HG03558 (cell line): ENCODE measurements around the gene DMKN.
"Not testable (repeated sequence)": the region's sequence is repeated elsewhere in the genome, so short reads cannot be mapped to it uniquely, and the experiment has no call there.

Experiments used
- ATAC-seq: cut with Tn5 transposase; IDR thresholded peaks from one replicate; pipeline ENCODE4 v1.9.1; 2021; ENCODE audit warnings: moderate number of reproducible peaks; ENCODE audit not compliant: unreplicated experiment; ENCODE audit errors: extremely low read depth

Gene DMKN

GRCh38 chr19:35506011-35506410 is 7.4 kb downstream of the DMKN start:
- no peak for ATAC-seq

GRCh38 chr19:35502751-35503150 is 10.7 kb downstream of the DMKN start:
- ATAC-seq = no peak

- ATAC-seq = no peak
Measured at GRCh38 chr19:35501684-35502083, 11.8 kb downstream of the DMKN start.

GRCh38 chr19:35500611-35501010 is 12.8 kb downstream of the DMKN start:
- no peak for ATAC-seq

GRCh38 chr19:35498984-35499527 is 14.4 kb downstream of the DMKN start:
- no peak for ATAC-seq

- ATAC-seq = no peak
Measured at GRCh38 chr19:35498220-35498619, 15.2 kb downstream of the DMKN start.

- ATAC-seq = no peak
Measured at GRCh38 chr19:35497406-35497805, 16.0 kb downstream of the DMKN start.

GRCh38 chr19:35495107-35496064 is 18.1 kb downstream of the DMKN start:
- no peak for ATAC-seq

- no peak for ATAC-seq
Measured at GRCh38 chr19:35493971-35494370, 19.5 kb downstream of the DMKN start.

- no peak for ATAC-seq
Measured at GRCh38 chr19:35491836-35492360, 21.6 kb downstream of the DMKN start.

- ATAC-seq = no peak
Measured at GRCh38 chr19:35490364-35490763, 23.1 kb downstream of the DMKN start, which contains the start of gene KRTDAP. KRTDAP (minus strand) TSS chr19:35490464; CDS start chr19:35490442, 22 bp downstream.

- no peak for ATAC-seq
Measured at GRCh38 chr19:35488677-35489076, 24.8 kb downstream of the DMKN start.

- ATAC-seq = no peak
Measured at GRCh38 chr19:35487656-35488182, 25.7 kb downstream of the DMKN start.

GRCh38 chr19:35486268-35486708 is 27.2 kb downstream of the DMKN start:
- no peak for ATAC-seq

GRCh38 chr19:35484252-35485036 is 29.0 kb downstream of the DMKN start:
- ATAC-seq = no peak

- ATAC-seq = no peak
Measured at GRCh38 chr19:35483089-35483488, 30.4 kb downstream of the DMKN start.

GRCh38 chr19:35478794-35479677 is 34.4 kb downstream of the DMKN start:
- no peak for ATAC-seq

GRCh38 chr19:35476149-35476548 is 37.3 kb downstream of the DMKN start:
- no peak for ATAC-seq

- ATAC-seq = not testable (repeated sequence)
Measured at GRCh38 chr19:35474594-35474993, 38.9 kb downstream of the DMKN start.
